Adrenal gland (tissue), 12 donors: Measurements from ENCODE around the gene SMAD3. TPM values are rescaled to one million over a fixed set of nuclear protein-coding genes. Genes with fewer than 3 reads are reported as not detected.

Experiments used
- DNase-seq, 7 donors: peaks; one replicate each; pipeline ENCODE4 v3.0.0-alpha.2; 2019 to 2020
- H3K27ac ChIP-seq, 5 donors: fragments of 200-600 bp; sonication (generic) in 4 of 5; 1 replicate in 3 of 5; 2 replicates in 2 of 5; pipeline versions ENCODE4 v1.5.1 to v1.8.0; 2016 to 2020; ENCODE audit warnings: mild to moderate bottlenecking in 1 of 5
- H3K27me3 ChIP-seq: fragments of 200-600 bp; 2 replicates; pipeline ENCODE4 v1.8.0; 2021
- H3K36me3 ChIP-seq, 2 donors: fragments of 200-600 bp; replicated peaks in 1 of 2; 1 replicate in 1 of 2; 2 replicates in 1 of 2; pipeline versions ENCODE4 v1.5.1 to v1.8.0; 2018 to 2022
- H3K4me1 ChIP-seq, 2 donors: fragments of 200-600 bp; replicated peaks in 1 of 2; 1 replicate in 1 of 2; 2 replicates in 1 of 2; pipeline versions ENCODE4 v1.5.1 to v1.8.0; 2018 to 2021
- H3K4me3 ChIP-seq, 4 donors: fragments of 200-600 bp; sonication (generic) in 3 of 4; one replicate each; pipeline ENCODE4 v1.5.1; 2016 to 2018
- H3K9me3 ChIP-seq, 3 donors: fragments of 200-600 bp; sonication (generic) in 1 of 3; replicated peaks in 1 of 3; 1 replicate in 2 of 3; 2 replicates in 1 of 3; pipeline versions ENCODE4 v1.5.1 to v1.8.0; 2016 to 2021
- POLR2A ChIP-seq, 2 donors: fragments of 450-650 bp; IDR thresholded peaks; one replicate each; pipeline ENCODE4 v1.6.1; 2017; ENCODE audit warnings: antibody characterized with exemption in 2 of 2, mild to moderate bottlenecking in 2 of 2, moderate library complexity in 1 of 2
- WGBS, 4 donors: extraction: QIAGEN DNeasy Blood & Tissue Kit in 2 of 4; methylation state at CpG; one replicate each; pipeline versions ENCODE4 v1.1.5 to v1.1.7; 2013 to 2017; 5-methylcytosine and 5-hydroxymethylcytosine counted together
- intact Hi-C, 2 donors: fragments of 100-400 bp; cut with DNase I; formaldehyde crosslinking; loops; one replicate each; pipeline versions ENCODE4 v1.14.1 to v1.15.0; 2022 to 2023
- polyA plus RNA-seq, 3 donors: library from polyadenylated mRNA; stranded (reverse); fragments of 200-250 nt in 2 of 3; fragments of 350-450 nt in 1 of 3; fragmentation: Illumina TruSeq in 1 of 3; extraction: RNeasy Lipid Tissue Mini Kit (QIAGEN cat#74804) in 1 of 3; gene quantifications; one replicate each; pipeline ENCODE4 v1.2.3, GENCODE V29; 2013 to 2014
- total RNA-seq, 9 donors: library from RNA; depleted of rRNA in 4 of 9; stranded (reverse); fragments of >200 nt in 4 of 9; fragments of 120-200 nt in 1 of 9; fragmentation: NEBNext Ultra II Directional in 1 of 9; extraction: Animal tissue kit (Norgen Biotek cat#: 25700) in 1 of 9; gene quantifications; one replicate each; pipeline versions ENCODE4 v1.1.0 to v1.2.4, GENCODE V29; 2013 to 2023
- TF ChIP-seq, protein P1 (sequence below), 6 experiments: fragments of 450-650 bp in 4 of 6; fragments of 200-600 bp in 2 of 6; sonication (generic) in 1 of 6; IDR thresholded peaks; 1 replicate in 5 of 6; 2 replicates in 1 of 6; pipeline versions ENCODE4 v1.5.1 to v1.8.0; 2016 to 2021; ENCODE audit warnings: antibody characterized with exemption in 6 of 6, mild to moderate bottlenecking in 2 of 6, moderate library complexity in 1 of 6
- donor health status: healthy with polysubstance abuse.
- donor health status: Bipolar disorder and iron deficiency.
- donor health status: DM: yes; HTN: yes; CAD: no.
- donor health status: DM: no; HTN: no; CAD: no.
- donor health status: DM: no; HTN: no; CAD: no.
- donor health status: DM: yes; HTN: yes; CAD: no.

The SMAD3 gene
- total and polyA plus RNA-seq, 12 donors: 6.4 to 92.0 (median 8.0) TPM

DNA sequence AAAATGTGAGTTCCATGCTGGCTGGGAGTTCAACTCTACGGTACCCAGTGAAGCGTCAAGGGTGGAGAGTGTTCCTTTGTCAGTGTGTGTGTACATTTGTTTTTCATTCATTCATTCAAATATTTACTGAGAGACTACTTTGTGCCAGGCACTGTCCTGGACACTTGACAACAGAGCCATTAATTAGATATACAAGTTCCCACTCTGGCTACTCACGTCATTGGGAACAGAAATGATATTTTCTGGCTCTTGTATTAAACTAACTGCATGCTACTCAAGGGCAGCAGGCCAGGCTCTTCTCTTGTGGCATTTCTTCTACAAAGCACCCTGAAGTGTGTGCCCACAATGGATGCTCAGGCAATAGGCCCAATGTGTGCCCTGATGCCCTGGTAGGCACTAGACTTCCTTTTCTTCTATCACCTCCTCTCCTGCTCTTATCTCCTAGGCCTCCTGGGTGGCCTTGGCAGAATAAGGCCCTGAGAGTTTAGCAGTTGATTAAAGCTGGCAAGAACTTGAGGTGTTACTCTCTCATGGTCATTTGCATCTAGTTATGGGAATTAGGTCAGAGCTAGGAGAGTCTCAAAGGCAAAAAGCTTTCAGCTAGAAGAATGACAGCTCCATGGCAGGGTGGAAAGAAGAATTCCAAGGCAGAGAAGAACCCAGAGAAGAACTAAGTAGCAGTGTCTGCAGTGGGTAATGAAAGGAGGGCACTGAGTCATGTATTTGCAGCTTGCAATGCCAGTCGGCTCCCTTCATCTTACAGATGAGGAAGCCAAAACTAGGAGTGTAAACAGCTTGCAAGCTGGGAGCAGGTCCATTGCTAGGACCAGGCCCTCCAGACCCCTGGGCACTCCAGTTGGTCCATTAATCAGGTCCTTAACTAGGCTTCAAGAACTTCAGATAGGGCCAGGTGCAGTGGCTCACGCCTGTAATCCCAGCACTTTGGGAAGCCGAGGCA, 14.0 kb upstream of the SMAD3 start:
- peaks cover 20 to 33% of the 10 kb centered on the region in 2 donors for H3K4me1 ChIP-seq
- TF ChIP-seq, protein P1, sequence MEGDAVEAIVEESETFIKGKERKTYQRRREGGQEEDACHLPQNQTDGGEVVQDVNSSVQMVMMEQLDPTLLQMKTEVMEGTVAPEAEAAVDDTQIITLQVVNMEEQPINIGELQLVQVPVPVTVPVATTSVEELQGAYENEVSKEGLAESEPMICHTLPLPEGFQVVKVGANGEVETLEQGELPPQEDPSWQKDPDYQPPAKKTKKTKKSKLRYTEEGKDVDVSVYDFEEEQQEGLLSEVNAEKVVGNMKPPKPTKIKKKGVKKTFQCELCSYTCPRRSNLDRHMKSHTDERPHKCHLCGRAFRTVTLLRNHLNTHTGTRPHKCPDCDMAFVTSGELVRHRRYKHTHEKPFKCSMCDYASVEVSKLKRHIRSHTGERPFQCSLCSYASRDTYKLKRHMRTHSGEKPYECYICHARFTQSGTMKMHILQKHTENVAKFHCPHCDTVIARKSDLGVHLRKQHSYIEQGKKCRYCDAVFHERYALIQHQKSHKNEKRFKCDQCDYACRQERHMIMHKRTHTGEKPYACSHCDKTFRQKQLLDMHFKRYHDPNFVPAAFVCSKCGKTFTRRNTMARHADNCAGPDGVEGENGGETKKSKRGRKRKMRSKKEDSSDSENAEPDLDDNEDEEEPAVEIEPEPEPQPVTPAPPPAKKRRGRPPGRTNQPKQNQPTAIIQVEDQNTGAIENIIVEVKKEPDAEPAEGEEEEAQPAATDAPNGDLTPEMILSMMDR (IDR thresholded peaks at IDR 0.05): no peak
- no peak for TF ChIP-seq POLR2A (IDR thresholded peaks at IDR 0.05)
- no peaks in the 10 kb centered on the region for H3K36me3 ChIP-seq
- peak in 1 of 7 donors; percentile 36 for DNase-seq
- WGBS, 4 donors: 71 to 82% (median 79%) methylated on average over 5 to 6 of the region's 6 CpGs
- no peak overlapping the region for H3K4me3 ChIP-seq
- no peaks in the 10 kb centered on the region for H3K27me3 ChIP-seq
- no peaks in the 10 kb centered on the region for H3K9me3 ChIP-seq
- intact Hi-C loops: no loop called here
- H3K27ac ChIP-seq: peak overlapping the region in 1 of 5 donors; percentile 78

DNA sequence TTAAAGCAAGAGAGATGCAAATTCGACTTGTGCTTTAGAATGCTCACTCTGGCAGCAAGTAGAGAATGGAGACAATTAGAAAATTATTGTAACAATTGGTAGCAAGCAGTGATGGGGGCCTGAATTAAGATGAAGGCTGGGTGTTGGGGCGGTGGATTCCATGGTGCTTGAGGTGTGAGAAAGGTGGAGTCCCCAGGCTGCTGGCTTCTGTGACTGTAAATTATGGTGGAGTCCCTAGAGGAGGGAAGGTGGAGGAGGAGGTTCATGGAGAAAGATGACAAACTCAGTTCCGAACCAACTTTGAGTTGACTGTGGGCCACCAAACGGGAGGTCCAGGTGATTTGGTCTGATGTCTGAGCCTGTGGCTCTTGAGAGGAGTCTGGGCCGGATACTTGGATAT, 10.7 kb upstream of the SMAD3 start:
- Histone ChIP-seq H3K9me3 (no peaks in the 10 kb centered on the region), H3K36me3 (no peaks in the 10 kb centered on the region), H3K27ac (no peak overlapping the region), H3K27me3 (no peaks in the 10 kb centered on the region), H3K4me3 (no peak overlapping the region), H3K4me1 (peaks cover 16 to 27% of the 10 kb centered on the region in 2 donors)
- 81 to 88% (median 84%) methylated on average over 5 of the region's 5 CpGs for WGBS, 4 donors
- no peak for TF ChIP-seq POLR2A (IDR thresholded peaks at IDR 0.05)
- TF ChIP-seq, protein P1 (IDR thresholded peaks at IDR 0.05): no peak
- intact Hi-C loops: no loop called here
- no peak for DNase-seq

DNA sequence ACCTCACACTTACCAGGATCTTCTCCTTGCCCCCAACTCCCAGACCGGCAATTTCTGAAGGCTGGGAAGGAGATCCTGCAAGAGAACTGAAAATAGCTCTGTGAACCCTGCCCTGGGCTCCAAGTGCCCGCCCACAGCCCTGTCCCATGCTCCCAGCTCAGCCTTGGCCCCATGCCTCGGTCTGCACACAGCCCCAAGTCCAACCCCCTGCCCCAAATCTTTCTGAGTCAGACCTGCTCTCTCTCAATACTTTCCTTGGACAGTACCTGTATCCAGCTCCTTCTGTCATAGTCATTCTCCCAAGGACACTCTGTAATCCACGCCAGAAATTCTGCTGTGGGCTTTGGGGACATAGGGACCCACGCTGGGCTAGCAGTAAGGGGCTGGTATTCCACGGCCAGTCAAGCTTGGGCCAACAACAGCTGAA, 6.3 kb upstream of the SMAD3 start:
- 35 to 38% (median 37%) methylated on average over 6 of the region's 6 CpGs for WGBS, 4 donors
- H3K4me3 ChIP-seq: no peak overlapping the region
- H3K4me1 ChIP-seq: peaks cover 9% of the 10 kb centered on the region in 2 donors
- intact Hi-C loops: no loop called here
- no peak overlapping the region for H3K27ac ChIP-seq
- H3K36me3 ChIP-seq: no peaks in the 10 kb centered on the region
- H3K27me3 ChIP-seq: no peaks in the 10 kb centered on the region
- H3K9me3 ChIP-seq: no peaks in the 10 kb centered on the region
- TF ChIP-seq, protein P1 (IDR thresholded peaks at IDR 0.05): no peak
- TF ChIP-seq POLR2A (IDR thresholded peaks at IDR 0.05): no peak
- DNase-seq: peak; percentile 32 to 83 (median 63)

DNA sequence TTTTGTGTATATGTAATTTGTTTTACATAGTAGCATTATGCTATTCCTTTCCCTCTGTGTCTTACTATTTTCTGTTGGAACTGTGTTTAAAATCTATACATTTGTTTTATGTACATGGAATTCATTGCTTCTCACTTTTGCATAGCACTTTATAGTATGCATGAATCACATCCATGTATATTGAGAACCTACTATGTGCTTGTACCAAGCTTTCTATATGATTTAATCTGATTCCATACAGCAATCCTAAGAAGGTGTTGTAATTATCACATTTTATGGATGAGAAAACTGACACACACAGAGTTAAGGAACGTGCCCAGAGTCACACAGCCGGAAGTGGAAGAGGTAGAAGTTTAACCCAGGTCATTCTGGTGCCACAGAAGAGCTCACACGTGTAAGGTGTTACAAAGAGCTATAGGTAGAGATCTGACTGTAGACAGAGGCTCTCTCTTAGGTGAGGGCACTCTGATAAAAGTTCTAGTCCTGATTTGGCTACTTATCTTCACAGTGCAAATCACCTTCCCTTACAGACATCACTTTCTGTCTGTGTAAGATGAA, 3.5 kb upstream of the SMAD3 start:
- no peak overlapping the region for H3K27ac ChIP-seq
- DNase-seq: no peak
- peaks cover 18 to 20% of the 10 kb centered on the region in 2 donors for H3K4me1 ChIP-seq
- no peak for TF ChIP-seq POLR2A (IDR thresholded peaks at IDR 0.05)
- TF ChIP-seq, protein P1 (IDR thresholded peaks at IDR 0.05): no peak
- H3K4me3 ChIP-seq: no peak overlapping the region
- no peaks in the 10 kb centered on the region for H3K36me3 ChIP-seq
- 53 to 64% (median 60%) methylated on average over 3 of the region's 3 CpGs for WGBS, 4 donors
- intact Hi-C loops: no loop called here
- no peaks in the 10 kb centered on the region for H3K9me3 ChIP-seq
- H3K27me3 ChIP-seq: no peaks in the 10 kb centered on the region
